ENCODE data around the gene CEBPZ.

Gene CEBPZ

DNA sequence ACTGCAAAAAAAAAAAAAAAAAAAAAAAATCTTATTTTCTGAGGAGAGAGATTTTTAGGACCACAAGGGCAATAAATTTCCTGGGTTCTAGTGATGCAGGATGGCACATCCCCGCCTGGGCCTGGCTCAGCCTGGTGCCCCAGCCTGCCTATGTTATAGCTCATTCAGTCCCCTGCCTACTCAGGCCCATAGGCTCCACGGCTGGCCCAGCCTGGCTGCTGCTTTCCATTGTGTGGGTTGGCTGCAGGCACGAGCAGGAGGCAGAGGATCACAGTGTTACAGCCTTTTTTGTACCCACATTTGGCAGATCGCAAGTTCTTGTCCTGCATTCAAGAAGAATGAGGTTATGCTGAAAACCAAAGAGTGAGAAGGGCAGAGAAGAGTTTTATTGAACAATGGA, 40.1 kb downstream of the CEBPZ start:
- TF ChIP-seq, protein P1, sequence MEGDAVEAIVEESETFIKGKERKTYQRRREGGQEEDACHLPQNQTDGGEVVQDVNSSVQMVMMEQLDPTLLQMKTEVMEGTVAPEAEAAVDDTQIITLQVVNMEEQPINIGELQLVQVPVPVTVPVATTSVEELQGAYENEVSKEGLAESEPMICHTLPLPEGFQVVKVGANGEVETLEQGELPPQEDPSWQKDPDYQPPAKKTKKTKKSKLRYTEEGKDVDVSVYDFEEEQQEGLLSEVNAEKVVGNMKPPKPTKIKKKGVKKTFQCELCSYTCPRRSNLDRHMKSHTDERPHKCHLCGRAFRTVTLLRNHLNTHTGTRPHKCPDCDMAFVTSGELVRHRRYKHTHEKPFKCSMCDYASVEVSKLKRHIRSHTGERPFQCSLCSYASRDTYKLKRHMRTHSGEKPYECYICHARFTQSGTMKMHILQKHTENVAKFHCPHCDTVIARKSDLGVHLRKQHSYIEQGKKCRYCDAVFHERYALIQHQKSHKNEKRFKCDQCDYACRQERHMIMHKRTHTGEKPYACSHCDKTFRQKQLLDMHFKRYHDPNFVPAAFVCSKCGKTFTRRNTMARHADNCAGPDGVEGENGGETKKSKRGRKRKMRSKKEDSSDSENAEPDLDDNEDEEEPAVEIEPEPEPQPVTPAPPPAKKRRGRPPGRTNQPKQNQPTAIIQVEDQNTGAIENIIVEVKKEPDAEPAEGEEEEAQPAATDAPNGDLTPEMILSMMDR (conservative IDR thresholded peaks at IDR 0.05; ENCODE audit: low read depth, low read length) = no peak
- H3K4me3 ChIP-seq (ENCODE audit: low read length) = no peak overlapping the region
- DNase-seq (ENCODE audit: low read depth) = no peak

DNA sequence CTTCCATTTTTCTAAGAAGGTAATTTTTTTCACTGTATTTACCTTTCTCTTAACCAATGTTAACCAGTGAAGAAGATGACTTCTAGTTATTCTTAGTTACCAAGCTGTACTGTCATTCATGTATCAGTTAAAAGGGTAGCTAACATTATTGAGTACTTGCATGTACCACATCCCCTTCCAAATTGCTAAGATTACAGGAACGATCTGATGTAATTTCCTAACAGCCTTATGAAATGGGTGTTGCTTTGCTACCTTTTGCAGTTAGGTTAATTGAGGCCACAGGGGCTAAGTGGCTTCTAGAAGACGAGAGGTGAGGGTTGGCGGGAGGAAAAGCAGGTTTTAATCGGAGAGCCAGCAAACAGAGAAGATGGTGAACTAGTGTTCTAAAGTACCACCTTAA, 41.1 kb downstream of the CEBPZ start:
- DNase-seq (ENCODE audit: low read depth) = no peak
- TF ChIP-seq, protein P1 (conservative IDR thresholded peaks at IDR 0.05; ENCODE audit: low read depth, low read length) = no peak
- no peak overlapping the region for H3K4me3 ChIP-seq (ENCODE audit: low read length)

DNA sequence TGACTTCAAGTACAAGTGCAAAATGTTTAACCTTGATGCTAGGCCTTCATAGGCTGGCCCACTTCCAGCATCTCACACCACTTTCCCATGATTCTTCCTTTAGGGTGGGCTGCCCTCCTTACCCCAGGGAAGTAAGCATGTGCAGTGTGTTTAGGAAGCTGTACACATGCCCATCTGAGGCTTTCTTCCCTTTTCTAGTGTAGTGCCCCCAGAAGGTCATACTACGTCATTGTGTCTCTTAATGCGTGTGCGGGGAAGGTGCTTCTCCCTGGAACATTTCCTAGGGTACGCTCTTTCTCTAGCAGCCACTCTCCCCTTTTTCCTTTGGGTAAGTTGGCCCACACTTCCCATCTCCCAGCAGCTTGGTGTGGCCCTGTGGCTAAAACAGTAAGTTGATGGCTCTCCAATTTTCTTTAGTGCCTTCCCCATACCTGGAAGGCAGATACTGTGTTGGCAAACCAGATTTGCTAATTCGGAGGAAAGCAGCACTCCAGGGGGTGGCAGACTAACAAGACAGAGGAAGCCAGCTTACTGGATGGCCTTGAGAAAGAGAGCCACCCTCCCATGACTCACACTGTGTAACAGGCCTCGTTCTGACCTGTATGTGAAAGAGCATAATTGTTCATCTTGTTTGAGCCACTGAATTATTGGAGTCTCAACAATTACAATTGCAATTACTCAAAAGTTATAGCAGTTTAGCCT, 41.8 kb downstream of the CEBPZ start:
- no peak overlapping the region for H3K4me3 ChIP-seq (ENCODE audit: low read length)
- DNase-seq (ENCODE audit: low read depth) = peak; percentile 62
- TF ChIP-seq, protein P1 (conservative IDR thresholded peaks at IDR 0.05; ENCODE audit: low read depth, low read length) = no peak

DNA sequence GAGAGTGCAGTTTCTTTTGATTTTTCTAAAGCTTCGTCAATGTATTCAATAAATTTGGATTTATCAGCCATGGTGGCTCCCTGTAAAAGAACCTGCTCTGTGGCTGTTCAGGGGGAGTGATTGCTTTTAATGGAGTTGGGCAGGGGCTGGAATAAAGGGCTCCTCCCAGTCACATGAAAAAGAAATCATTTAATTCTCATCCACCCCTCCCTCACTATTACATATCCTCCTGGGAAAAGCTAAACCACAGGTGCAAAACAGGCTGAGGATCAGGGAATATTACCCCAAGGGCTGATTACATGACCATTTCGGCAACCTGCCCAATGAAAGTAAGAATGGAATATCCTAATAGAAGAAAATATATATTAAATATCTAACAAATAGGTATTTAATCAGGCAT, 42.8 kb downstream of the CEBPZ start, which contains the start of gene SULT6B1:
Gene SULT6B1 (minus strand): TSS at position 101 of the 400 bp plus-strand sequence. CDS start 30 bp downstream, at position 71.
- TF ChIP-seq, protein P1 (conservative IDR thresholded peaks at IDR 0.05; ENCODE audit: low read depth, low read length) = no peak
- H3K4me3 ChIP-seq (ENCODE audit: low read length) = no peak within 1 kb of the TSS
- DNase-seq (ENCODE audit: low read depth) = no peak

DNA sequence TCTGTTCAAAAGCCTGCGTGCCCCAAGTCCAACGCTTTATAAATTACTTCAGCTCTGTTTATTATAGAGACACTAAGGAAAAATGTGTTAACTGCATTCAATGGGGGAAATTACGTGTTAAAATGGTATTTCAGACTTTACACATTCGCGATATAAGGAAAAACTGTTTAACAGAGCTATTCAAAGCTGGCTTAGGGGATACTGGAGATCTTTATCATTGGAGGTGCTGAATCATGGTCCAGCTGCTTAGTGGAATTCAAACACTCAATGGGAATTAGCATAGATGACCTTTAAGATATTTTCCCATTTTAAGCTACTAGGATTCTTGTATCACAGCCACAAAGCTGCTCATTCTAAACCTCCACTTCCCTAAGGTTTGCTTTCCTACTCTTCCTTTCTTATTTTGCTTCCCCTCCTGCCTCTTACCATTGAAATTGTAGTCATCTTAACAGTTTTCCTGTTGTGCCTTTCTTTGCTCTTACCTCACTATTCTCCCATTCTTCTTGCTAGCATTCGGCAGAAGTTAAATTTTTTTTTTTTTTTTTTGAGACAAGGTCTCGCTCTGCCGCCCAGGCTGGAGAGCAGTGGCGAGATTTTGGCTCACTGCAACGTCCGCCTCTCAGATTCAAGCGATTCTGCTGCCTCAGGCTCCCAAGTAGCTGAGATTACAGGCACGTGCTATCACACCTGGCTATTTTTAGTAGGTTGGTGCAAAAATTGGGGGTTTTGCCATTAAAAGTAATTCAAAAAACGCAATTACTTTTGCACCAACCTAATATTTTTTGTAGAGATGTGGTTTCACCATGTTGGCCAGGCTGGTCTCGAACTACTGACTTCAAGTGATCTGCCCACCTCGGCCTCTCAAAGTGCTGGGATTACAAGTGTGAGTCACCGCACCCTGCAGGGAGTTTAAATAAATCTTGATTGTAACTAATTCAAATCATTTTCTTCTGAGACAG, 49.4 kb downstream of the CEBPZ start:
- H3K4me3 ChIP-seq (ENCODE audit: low read length) = no peak overlapping the region
- TF ChIP-seq, protein P1 (conservative IDR thresholded peaks at IDR 0.05; ENCODE audit: low read depth, low read length) = no peak
- peak; percentile 84 for DNase-seq (ENCODE audit: low read depth)

DNA sequence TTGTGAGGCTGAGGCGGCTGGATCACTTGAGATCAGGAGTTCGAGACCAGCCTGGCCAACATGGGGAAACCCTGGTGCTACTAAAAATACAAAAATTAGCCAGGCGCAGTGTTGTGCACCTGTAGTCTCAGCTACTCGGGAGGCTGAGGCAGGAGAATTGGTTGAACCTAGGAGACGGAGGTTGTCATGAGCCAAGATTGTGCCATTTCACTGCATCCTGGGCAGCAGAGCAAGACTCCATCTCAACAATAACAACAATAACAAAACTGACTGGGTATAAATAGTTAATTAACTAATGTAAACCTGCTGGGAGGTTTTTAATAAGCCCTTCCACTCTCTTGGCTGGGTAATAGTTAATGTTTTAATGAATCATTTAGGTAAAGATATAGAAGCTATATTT, 50.8 kb downstream of the CEBPZ start:
- no peak overlapping the region for H3K4me3 ChIP-seq (ENCODE audit: low read length)
- DNase-seq (ENCODE audit: low read depth) = no peak
- TF ChIP-seq, protein P1 (conservative IDR thresholded peaks at IDR 0.05; ENCODE audit: low read depth, low read length) = no peak
